C4-2B (cell line): ENCODE results near the gene WFDC10B.
"Not testable (repeated sequence)": the region's sequence is repeated elsewhere in the genome, so short reads cannot be mapped to it uniquely, and the experiment has no call there.

Source experiments
- H3K27ac ChIP-seq: fragments of 450-650 bp; 2 replicates; pipeline ENCODE4 v1.5.1; 2017
- CTCF ChIP-seq: fragments of 450-650 bp; conservative IDR thresholded peaks from 2 replicates; pipeline ENCODE4 v1.5.1; 2017; ENCODE audit warnings: mild to moderate bottlenecking
- ZFX ChIP-seq: fragments of 450-650 bp; IDR thresholded peaks from 2 replicates; pipeline ENCODE4 v1.6.1; 2017

The WFDC10B gene

GRCh38 chr20:45646875-45647274 lies 57.9 kb downstream of the WFDC10B start:
- no peak overlapping the region for H3K27ac ChIP-seq
- TF ChIP-seq CTCF = no peak
- no peak for TF ChIP-seq ZFX

GRCh38 chr20:45645869-45646268 lies 59.0 kb downstream of the WFDC10B start:
- not testable (repeated sequence) for H3K27ac ChIP-seq

- not testable (repeated sequence) for H3K27ac ChIP-seq
These were observed 63.7 kb downstream of the WFDC10B start for GRCh38 chr20:45641076-45641475.

GRCh38 chr20:45639687-45640086 lies 65.1 kb downstream of the WFDC10B start:
- TF ChIP-seq ZFX = no peak
- no peak for TF ChIP-seq CTCF
- H3K27ac ChIP-seq = no peak overlapping the region

GRCh38 chr20:45636513-45636912 lies 68.3 kb downstream of the WFDC10B start:
- H3K27ac ChIP-seq = no peak overlapping the region
- TF ChIP-seq ZFX = no peak
- TF ChIP-seq CTCF = no peak
